ENCODE results near the gene C1orf216. TPM values are rescaled to one million over a fixed set of nuclear protein-coding genes. Genes with fewer than 3 reads are reported as not detected.

Gene C1orf216
- total and polyA plus RNA-seq, 2 donors (not counting 1 experiment from before 2014, with no cell fraction given), result 2.2 to 5.4 TPM

- H3K9me3 ChIP-seq (ENCODE audit: control extremely low read depth in 1 of 3, control insufficient read depth in 2 of 3, insufficient read depth in 1 of 3, low read length in 2 of 3), result no peaks in the 10 kb centered on the region
- H3K27me3 Mint-ChIP-seq, result peaks cover 40% of the 10 kb centered on the region
- ChIA-PET POLR2A (no interaction called here), CTCF (no interaction called here)
- ATAC-seq (ENCODE audit: low read depth), result no peak
- no peak for DNase-seq
- H3K4me3 ChIP-seq (ENCODE audit: control extremely low read depth in 1 of 5, extremely low read depth in 1 of 5, insufficient read depth in 1 of 5, low read depth in 2 of 5, low read length in 4 of 5), result no peak overlapping the region
- no peak overlapping the region for H3K9ac ChIP-seq (ENCODE audit: low read length)
- H3K4me1 Mint-ChIP-seq, result peaks cover 20% of the 10 kb centered on the region
- peaks cover 0 to 35% (median 18%) of the 10 kb centered on the region in 4 experiments for H3K27me3 ChIP-seq (replicated peaks in 1 of 4; ENCODE audit: control extremely low read depth in 1 of 4, control insufficient read depth in 3 of 4, insufficient read depth in 4 of 4, low read length in 3 of 4)
- H3K79me2 ChIP-seq (ENCODE audit: control insufficient read depth, insufficient read depth, low read length), result no peaks in the 10 kb centered on the region
- no peak overlapping the region for H3K4me2 ChIP-seq (replicated peaks; ENCODE audit: low read depth, low read length, poor library complexity, severe bottlenecking)
- H3K27ac ChIP-seq (ENCODE audit: low read length in 2 of 2), result no peak overlapping the region
- H3K4me3 Mint-ChIP-seq, result peak overlapping the region; percentile 66
- intact Hi-C loops (cut with micrococcal nuclease), result no loop called here
- H3K36me3 ChIP-seq (replicated peaks in 1 of 2; ENCODE audit: control extremely low read depth in 1 of 2, control insufficient read depth in 1 of 2, extremely low read depth in 1 of 2, insufficient read depth in 2 of 2, low read length in 1 of 2), result no peaks in the 10 kb centered on the region
- H4K20me1 ChIP-seq (ENCODE audit: control insufficient read depth, insufficient read depth, low read length, poor library complexity, severe bottlenecking), result no peaks in the 10 kb centered on the region
- H3K4me1 ChIP-seq (ENCODE audit: control insufficient read depth in 2 of 2, insufficient read depth in 2 of 2, low read length in 2 of 2), result peaks cover 13 to 15% of the 10 kb centered on the region in 2 donors
- TF ChIP-seq CTCF (IDR thresholded peaks at IDR 0.05), result no peak
- no peak for TF ChIP-seq EZH2 (IDR thresholded peaks at IDR 0.05; ENCODE audit: borderline replicate concordance, insufficient read depth, low read depth, low read length, poor library complexity, severe bottlenecking)
- no peaks in the 10 kb centered on the region for H3K9me3 Mint-ChIP-seq (ENCODE audit: insufficient read depth)
- H2AFZ ChIP-seq (ENCODE audit: insufficient read depth, low read depth, low read length, poor library complexity, severe bottlenecking), result no peak overlapping the region
- H3K27ac Mint-ChIP-seq, result no peak overlapping the region
- 100% methylated on average over 1 of the region's 1 CpG for WGBS (ENCODE audit: insufficient coverage)
Measured at GRCh38 chr1:35708952-35709351, 9.7 kb downstream of the C1orf216 start.

GRCh38 chr1:35708441-35708921 is 10.2 kb downstream of the C1orf216 start:
- H3K4me3 Mint-ChIP-seq, result peak overlapping the region; percentile 66
- H3K27me3 Mint-ChIP-seq, result peaks cover 41% of the 10 kb centered on the region
- TF ChIP-seq EZH2 (IDR thresholded peaks at IDR 0.05; ENCODE audit: borderline replicate concordance, insufficient read depth, low read depth, low read length, poor library complexity, severe bottlenecking) (no peak), CTCF (IDR thresholded peaks at IDR 0.05) (no peak)
- peak overlapping the region; percentile 87 for H3K4me2 ChIP-seq (replicated peaks; ENCODE audit: low read depth, low read length, poor library complexity, severe bottlenecking)
- no peak overlapping the region for H3K27ac ChIP-seq (ENCODE audit: low read length in 2 of 2)
- H3K9me3 Mint-ChIP-seq (ENCODE audit: insufficient read depth), result no peaks in the 10 kb centered on the region
- peak overlapping the region in 3 of 5 experiments; percentile 34 to 46 (median 37) for H3K4me3 ChIP-seq (ENCODE audit: control extremely low read depth in 1 of 5, extremely low read depth in 1 of 5, insufficient read depth in 1 of 5, low read depth in 2 of 5, low read length in 4 of 5)
- H3K27ac Mint-ChIP-seq, result no peak overlapping the region
- H3K9me3 ChIP-seq (ENCODE audit: control extremely low read depth in 1 of 3, control insufficient read depth in 2 of 3, insufficient read depth in 1 of 3, low read length in 2 of 3), result no peaks in the 10 kb centered on the region
- H3K9ac ChIP-seq (ENCODE audit: low read length), result peak overlapping the region; percentile 48
- no peaks in the 10 kb centered on the region for H4K20me1 ChIP-seq (ENCODE audit: control insufficient read depth, insufficient read depth, low read length, poor library complexity, severe bottlenecking)
- H2AFZ ChIP-seq (ENCODE audit: insufficient read depth, low read depth, low read length, poor library complexity, severe bottlenecking), result peak overlapping the region; percentile 76
- 9% methylated on average over 10 of the region's 14 CpGs for WGBS (ENCODE audit: insufficient coverage)
- H3K36me3 ChIP-seq (replicated peaks in 1 of 2; ENCODE audit: control extremely low read depth in 1 of 2, control insufficient read depth in 1 of 2, extremely low read depth in 1 of 2, insufficient read depth in 2 of 2, low read length in 1 of 2), result no peaks in the 10 kb centered on the region
- intact Hi-C loops (cut with micrococcal nuclease), result no loop called here
- no peaks in the 10 kb centered on the region for H3K79me2 ChIP-seq (ENCODE audit: control insufficient read depth, insufficient read depth, low read length)
- ChIA-PET CTCF (interaction anchor here (0.6 kb wide), 1 partner anchor 140 kb away, joined by 3 read pairs; no protein-coding TSS in a partner anchor), POLR2A (no interaction called here)
- no peak for DNase-seq
- H3K27me3 ChIP-seq (replicated peaks in 1 of 4; ENCODE audit: control extremely low read depth in 1 of 4, control insufficient read depth in 3 of 4, insufficient read depth in 4 of 4, low read length in 3 of 4), result peaks cover 0 to 35% (median 18%) of the 10 kb centered on the region in 4 experiments
- peaks cover 13 to 15% of the 10 kb centered on the region in 2 donors for H3K4me1 ChIP-seq (ENCODE audit: control insufficient read depth in 2 of 2, insufficient read depth in 2 of 2, low read length in 2 of 2)
- H3K4me1 Mint-ChIP-seq, result peaks cover 20% of the 10 kb centered on the region
- no peak for ATAC-seq (ENCODE audit: low read depth)
